HL-60 (cell line): ENCODE measurements around the gene KCNG2.

ENCODE experiments used
- DNase-seq, 2 experiments: peaks; one replicate each; pipeline ENCODE4 v3.0.0-alpha.2; 2010 to 2020; ENCODE audit warnings: low read depth in 1 of 2, low spot score in 1 of 2
- H3K27ac ChIP-seq: fragments of 250-450 bp; sonication (Bioruptor Pico); replicated peaks from 2 replicates; pipeline ENCODE4 v1.5.1; 2020; ENCODE audit warnings: mild to moderate bottlenecking, moderate library complexity
- H3K27me3 ChIP-seq: fragments of 250-450 bp; sonication (Bioruptor Pico); 2 replicates; pipeline ENCODE4 v1.5.1; 2021; ENCODE audit warnings: mild to moderate bottlenecking, moderate library complexity; ENCODE audit not compliant: insufficient read depth, poor library complexity, severe bottlenecking
- H3K4me3 ChIP-seq: replicated peaks from 2 replicates; pipeline ENCODE4 v1.5.1; 2011; ENCODE audit warnings: mild to moderate bottlenecking, control low read depth, low read length; ENCODE audit not compliant: insufficient read depth
- GABPA ChIP-seq: IDR thresholded peaks from 2 replicates; pipeline ENCODE4 v1.6.1; 2012; ENCODE audit warnings: low read depth
- POLR2AphosphoS5 ChIP-seq: IDR thresholded peaks from 2 replicates; pipeline ENCODE4 v1.6.1; 2012; ENCODE audit warnings: low read depth
- SPI1 ChIP-seq: IDR thresholded peaks from 2 replicates; pipeline ENCODE4 v1.6.1; 2012; ENCODE audit warnings: low read depth, mild to moderate bottlenecking, borderline replicate concordance
- TF ChIP-seq, protein P1 (sequence below): IDR thresholded peaks from 2 replicates; pipeline ENCODE4 v1.6.1; 2012; ENCODE audit warnings: low read depth; ENCODE audit not compliant: insufficient replicate concordance
- TF ChIP-seq, protein P2 (sequence below): IDR thresholded peaks from one replicate; pipeline ENCODE4 v1.5.1; 2011; ENCODE audit warnings: low read length, control low read depth, inconsistent platforms; ENCODE audit not compliant: insufficient read depth

Gene KCNG2

DNA sequence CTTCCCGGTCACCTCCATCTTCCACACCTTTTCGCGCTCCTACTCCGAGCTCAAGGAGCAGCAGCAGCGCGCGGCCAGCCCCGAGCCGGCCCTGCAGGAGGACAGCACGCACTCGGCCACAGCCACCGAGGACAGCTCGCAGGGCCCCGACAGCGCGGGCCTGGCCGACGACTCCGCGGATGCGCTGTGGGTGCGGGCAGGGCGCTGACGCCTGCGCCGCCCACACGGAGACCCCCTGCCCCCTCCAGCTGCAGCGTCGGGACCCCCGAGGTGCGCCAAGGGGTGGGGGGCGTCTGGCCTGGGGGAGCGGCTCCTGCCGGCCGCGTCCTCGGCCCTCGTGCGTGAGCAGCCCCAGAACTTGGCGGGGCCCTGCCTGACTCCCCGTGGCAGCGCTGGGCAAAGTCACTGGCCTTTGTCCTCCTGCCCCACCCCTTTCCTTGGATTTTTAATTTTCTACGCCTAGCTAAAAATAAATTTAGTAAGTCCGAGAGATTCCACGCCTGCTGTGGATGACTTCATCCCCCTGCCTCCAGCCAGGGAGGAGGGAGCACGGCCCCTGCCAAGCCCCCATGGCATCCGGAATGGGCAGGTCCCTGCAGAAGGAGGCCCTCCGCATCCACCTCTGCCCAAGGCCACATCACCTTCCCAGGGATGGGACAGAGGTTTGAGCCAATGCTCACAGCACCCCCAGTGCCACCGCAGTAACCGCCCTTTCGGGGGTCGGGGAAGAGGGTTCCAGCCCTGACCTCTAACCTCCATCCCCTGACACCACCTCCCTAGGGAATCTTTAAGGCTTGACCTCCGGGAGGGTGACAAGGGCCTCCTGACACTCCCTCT is 102.1 kb downstream of the KCNG2 start:
- Histone ChIP-seq H3K27ac (no peak overlapping the region), H3K4me3 (no peak overlapping the region), H3K27me3 (no peaks in the 10 kb centered on the region)
- TF ChIP-seq GABPA, result no peak
- TF ChIP-seq POLR2AphosphoS5, result no peak
- TF ChIP-seq SPI1, result no peak
- TF ChIP-seq, protein P1, sequence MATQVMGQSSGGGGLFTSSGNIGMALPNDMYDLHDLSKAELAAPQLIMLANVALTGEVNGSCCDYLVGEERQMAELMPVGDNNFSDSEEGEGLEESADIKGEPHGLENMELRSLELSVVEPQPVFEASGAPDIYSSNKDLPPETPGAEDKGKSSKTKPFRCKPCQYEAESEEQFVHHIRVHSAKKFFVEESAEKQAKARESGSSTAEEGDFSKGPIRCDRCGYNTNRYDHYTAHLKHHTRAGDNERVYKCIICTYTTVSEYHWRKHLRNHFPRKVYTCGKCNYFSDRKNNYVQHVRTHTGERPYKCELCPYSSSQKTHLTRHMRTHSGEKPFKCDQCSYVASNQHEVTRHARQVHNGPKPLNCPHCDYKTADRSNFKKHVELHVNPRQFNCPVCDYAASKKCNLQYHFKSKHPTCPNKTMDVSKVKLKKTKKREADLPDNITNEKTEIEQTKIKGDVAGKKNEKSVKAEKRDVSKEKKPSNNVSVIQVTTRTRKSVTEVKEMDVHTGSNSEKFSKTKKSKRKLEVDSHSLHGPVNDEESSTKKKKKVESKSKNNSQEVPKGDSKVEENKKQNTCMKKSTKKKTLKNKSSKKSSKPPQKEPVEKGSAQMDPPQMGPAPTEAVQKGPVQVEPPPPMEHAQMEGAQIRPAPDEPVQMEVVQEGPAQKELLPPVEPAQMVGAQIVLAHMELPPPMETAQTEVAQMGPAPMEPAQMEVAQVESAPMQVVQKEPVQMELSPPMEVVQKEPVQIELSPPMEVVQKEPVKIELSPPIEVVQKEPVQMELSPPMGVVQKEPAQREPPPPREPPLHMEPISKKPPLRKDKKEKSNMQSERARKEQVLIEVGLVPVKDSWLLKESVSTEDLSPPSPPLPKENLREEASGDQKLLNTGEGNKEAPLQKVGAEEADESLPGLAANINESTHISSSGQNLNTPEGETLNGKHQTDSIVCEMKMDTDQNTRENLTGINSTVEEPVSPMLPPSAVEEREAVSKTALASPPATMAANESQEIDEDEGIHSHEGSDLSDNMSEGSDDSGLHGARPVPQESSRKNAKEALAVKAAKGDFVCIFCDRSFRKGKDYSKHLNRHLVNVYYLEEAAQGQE, result no peak
- TF ChIP-seq, protein P2, sequence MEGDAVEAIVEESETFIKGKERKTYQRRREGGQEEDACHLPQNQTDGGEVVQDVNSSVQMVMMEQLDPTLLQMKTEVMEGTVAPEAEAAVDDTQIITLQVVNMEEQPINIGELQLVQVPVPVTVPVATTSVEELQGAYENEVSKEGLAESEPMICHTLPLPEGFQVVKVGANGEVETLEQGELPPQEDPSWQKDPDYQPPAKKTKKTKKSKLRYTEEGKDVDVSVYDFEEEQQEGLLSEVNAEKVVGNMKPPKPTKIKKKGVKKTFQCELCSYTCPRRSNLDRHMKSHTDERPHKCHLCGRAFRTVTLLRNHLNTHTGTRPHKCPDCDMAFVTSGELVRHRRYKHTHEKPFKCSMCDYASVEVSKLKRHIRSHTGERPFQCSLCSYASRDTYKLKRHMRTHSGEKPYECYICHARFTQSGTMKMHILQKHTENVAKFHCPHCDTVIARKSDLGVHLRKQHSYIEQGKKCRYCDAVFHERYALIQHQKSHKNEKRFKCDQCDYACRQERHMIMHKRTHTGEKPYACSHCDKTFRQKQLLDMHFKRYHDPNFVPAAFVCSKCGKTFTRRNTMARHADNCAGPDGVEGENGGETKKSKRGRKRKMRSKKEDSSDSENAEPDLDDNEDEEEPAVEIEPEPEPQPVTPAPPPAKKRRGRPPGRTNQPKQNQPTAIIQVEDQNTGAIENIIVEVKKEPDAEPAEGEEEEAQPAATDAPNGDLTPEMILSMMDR, result no peak
- no peak for DNase-seq

DNA sequence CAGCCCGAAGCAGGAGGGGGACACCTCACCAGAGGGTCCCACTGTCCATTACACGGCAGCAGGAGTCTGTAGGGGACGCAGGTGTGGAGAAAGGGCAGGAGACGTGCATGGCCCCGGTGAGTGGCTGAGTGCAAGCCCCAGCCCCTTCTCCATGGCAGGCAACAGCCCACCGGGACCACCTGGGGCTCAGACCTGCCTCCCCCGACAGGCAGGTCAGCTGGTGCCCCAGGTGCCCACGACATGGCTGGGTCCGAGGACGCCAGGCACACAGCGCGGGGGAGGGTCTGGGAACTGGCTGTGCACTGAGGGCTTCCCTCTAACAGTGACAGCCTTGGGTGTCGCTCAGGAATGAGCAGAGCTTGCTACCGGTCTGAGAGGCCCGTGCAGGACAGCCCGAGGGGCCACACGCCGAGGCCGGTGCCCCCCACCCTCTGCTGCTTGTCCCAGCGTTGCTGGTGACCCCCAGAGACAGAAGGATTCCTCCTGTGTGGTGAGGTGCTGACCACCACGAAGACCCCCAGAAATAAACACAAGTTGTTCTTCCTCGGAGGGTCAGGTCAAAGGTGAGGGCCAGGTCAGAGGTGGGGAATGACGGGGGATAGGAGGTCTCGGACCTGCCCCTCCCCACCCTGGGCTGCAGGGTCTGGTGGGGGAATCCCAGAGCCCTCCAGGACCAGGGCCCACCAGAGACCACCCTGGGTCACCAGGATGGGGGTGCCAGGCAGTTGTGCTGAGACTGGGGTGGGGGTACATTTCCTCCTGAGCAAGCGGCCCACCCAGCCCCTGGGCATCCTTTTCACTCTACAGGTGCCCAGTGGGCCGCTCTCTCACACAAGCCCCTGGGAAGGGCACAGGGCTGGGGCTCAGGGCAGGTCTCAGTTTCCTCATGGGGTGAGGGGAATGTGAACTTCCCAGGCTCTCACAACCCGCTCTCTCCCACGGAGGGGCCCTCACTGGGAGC is 103.2 kb downstream of the KCNG2 start:
- DNase-seq, result no peak
- Histone ChIP-seq H3K4me3 (no peak overlapping the region), H3K27me3 (no peaks in the 10 kb centered on the region), H3K27ac (no peak overlapping the region)
- TF ChIP-seq, protein P2, result no peak
- TF ChIP-seq POLR2AphosphoS5 (no peak; the same call in 1 of the 2 replicates), SPI1 (no peak), GABPA (no peak)
- TF ChIP-seq, protein P1, result no peak

DNA sequence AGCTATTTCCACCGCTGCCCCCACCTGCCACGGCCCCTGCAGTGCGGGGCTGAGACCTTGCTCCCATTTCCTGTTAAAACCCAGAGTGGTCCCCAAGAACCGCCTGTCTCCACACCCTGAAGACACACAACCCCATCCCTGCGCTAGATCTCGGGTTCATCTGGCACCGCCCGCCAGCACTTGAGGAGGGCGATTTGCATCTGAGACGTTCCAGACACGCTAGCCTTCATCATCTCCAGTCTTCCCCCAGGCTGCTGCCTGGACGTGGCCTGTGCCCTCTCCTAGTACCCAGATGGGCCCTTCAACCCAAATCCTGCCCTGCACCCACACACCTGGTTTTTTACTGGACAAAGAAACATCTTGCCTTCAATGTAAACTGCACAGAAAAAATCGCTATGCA is 103.9 kb downstream of the KCNG2 start:
- TF ChIP-seq GABPA (no peak), POLR2AphosphoS5 (no peak), SPI1 (no peak)
- TF ChIP-seq, protein P2, result no peak
- TF ChIP-seq, protein P1, result no peak
- H3K4me3 ChIP-seq, result no peak overlapping the region
- DNase-seq, result no peak
- no peak overlapping the region for H3K27ac ChIP-seq
- H3K27me3 ChIP-seq, result no peaks in the 10 kb centered on the region
